Gastrocnemius medialis (tissue), 4 donors: ENCODE data around the gene ACVRL1.

Source experiments
- CTCF ChIP-seq, 5 experiments: fragments of 450-650 bp in 3 of 5; fragments of 200-600 bp in 2 of 5; sonication (generic) in 2 of 5; IDR thresholded peaks in 4 of 5; conservative IDR thresholded peaks in 1 of 5; 1 replicate in 4 of 5; 2 replicates in 1 of 5; pipeline ENCODE4 v1.5.1; 2016 to 2019; ENCODE audit warnings: antibody characterized with exemption in 5 of 5, mild to moderate bottlenecking in 3 of 5, moderate library complexity in 3 of 5
- POLR2A ChIP-seq, 2 donors: fragments of 450-650 bp; IDR thresholded peaks; one replicate each; pipeline ENCODE4 v1.6.1; 2017; ENCODE audit warnings: antibody characterized with exemption in 2 of 2, mild to moderate bottlenecking in 2 of 2, moderate library complexity in 2 of 2

GRCh38 chr12:51904951-51905470, 2.3 kb upstream of the ACVRL1 start:
- TF ChIP-seq CTCF (IDR thresholded peaks at IDR 0.05 in 4 of 5, conservative IDR thresholded peaks at IDR 0.05 in 1 of 5) (no peak), POLR2A (IDR thresholded peaks at IDR 0.05) (no peak)
